MCF 10A (cell line): ENCODE measurements around the gene ATP6V0E2. TPM values are rescaled to one million over a fixed set of nuclear protein-coding genes. Genes with fewer than 3 reads are reported as not detected.

Source experiments
- BruUV-seq: library from RNA; stranded (reverse); fragments of 400-500 nt; replicated peaks from 2 replicates; lab custom pipeline; 2021; lab: Mats Ljungman, UMichigan
- CTCF ChIA-PET: fragments of 300-600 bp; sonication (Branson Sonifier 250); formaldehyde crosslinking; extraction: SDS; loops from one replicate; lab custom pipeline; 2021; ENCODE audit warnings: antibody characterized with exemption, inconsistent platforms; lab: Yijun Ruan, JAX
- POLR2A ChIA-PET: fragments of 300-600, 350-650 bp; sonication (Branson Sonifier 250); formaldehyde crosslinking; extraction: SDS; loops from one replicate; lab custom pipeline; 2020; ENCODE audit warnings: antibody characterized with exemption, inconsistent platforms; lab: Yijun Ruan, JAX
- DNase-seq: peaks from one replicate; pipeline ENCODE4 v3.0.0-alpha.2; 2018; ENCODE audit not compliant: unreplicated experiment
- H3K27ac Mint-ChIP-seq: one replicate; pipeline ENCODE4 v1.8.0; 2022; ENCODE audit warnings: mild to moderate bottlenecking, low read depth, mixed read lengths; ENCODE audit not compliant: unreplicated experiment
- H3K27me3 Mint-ChIP-seq: one replicate; pipeline ENCODE4 v1.8.0; 2022; ENCODE audit warnings: mixed read lengths; ENCODE audit not compliant: insufficient read depth, unreplicated experiment
- H3K36me3 Mint-ChIP-seq: one replicate; pipeline ENCODE4 v1.8.0; 2022; ENCODE audit warnings: mild to moderate bottlenecking, moderate library complexity, mixed read lengths; ENCODE audit not compliant: insufficient read depth, unreplicated experiment
- H3K4me1 Mint-ChIP-seq: one replicate; pipeline ENCODE4 v1.8.0; 2022; ENCODE audit warnings: mixed read lengths; ENCODE audit not compliant: insufficient read depth, unreplicated experiment
- H3K4me3 Mint-ChIP-seq: one replicate; pipeline ENCODE4 v1.8.0; 2022; ENCODE audit warnings: mild to moderate bottlenecking, moderate library complexity, mixed read lengths; ENCODE audit not compliant: unreplicated experiment
- H3K9me3 Mint-ChIP-seq: one replicate; pipeline ENCODE4 v1.8.0; 2022; ENCODE audit warnings: mixed read lengths; ENCODE audit not compliant: unreplicated experiment
- intact Hi-C: fragments of 100-400 bp; cut with micrococcal nuclease; formaldehyde crosslinking; loops from 2 replicates; pipeline ENCODE4 v1.14.1; 2022
- total RNA-seq: library from RNA; stranded (reverse); gene quantifications from 2 replicates; pipeline ENCODE4 v1.2.3, GENCODE V29; 2022
- TF ChIP-seq, protein P1 (sequence below): fragments of 200-600 bp; IDR thresholded peaks from one replicate; pipeline ENCODE4 v1.8.0; 2022; ENCODE audit warnings: antibody characterized with exemption, mild to moderate bottlenecking; ENCODE audit not compliant: unreplicated experiment

The ATP6V0E2 gene
- total RNA-seq, 1 experiment from 2014 or later: 8.6 TPM

DNA sequence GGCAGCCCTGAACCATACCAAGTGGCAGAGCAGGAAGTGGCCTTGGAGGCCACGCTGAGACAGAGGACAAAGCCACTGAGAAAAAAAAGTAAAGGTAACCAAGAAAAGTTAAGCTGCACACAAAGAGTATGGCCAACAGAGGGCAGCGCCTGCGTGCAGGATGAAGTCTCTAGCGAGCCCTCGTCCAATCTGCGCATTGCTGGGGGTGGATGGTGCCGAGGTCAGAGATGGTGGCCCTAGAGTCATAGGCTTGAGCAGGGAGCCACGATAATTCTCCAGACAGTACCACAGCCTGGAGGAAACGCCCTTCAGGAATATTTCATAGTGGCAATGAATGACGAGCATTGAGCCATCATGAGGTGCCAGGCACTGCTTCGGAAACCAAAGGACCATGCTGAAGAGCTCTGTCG lies 9.7 kb downstream of the ATP6V0E2 start:
- BruUV-seq: no TSS peak
- Mint-ChIP-seq H3K9me3 (no peaks in the 10 kb centered on the region), H3K27me3 (no peaks in the 10 kb centered on the region), H3K4me3 (no peak overlapping the region), H3K27ac (no peak overlapping the region), H3K36me3 (peaks cover 4% of the 10 kb centered on the region), H3K4me1 (no peaks in the 10 kb centered on the region)
- DNase-seq: peak; percentile 57
- intact Hi-C loops: loop anchor here (5.0 kb wide), 1 partner anchor 394 kb away; no protein-coding TSS in a partner anchor
- POLR2A ChIA-PET: no interaction called here
- CTCF ChIA-PET: interaction anchor here (0.6 to 2.6 kb wide), 10 partner anchors 9 to 733 kb away, joined by 3 to 10 read pairs (median 4); partner anchors contain the start of gene ATP6V0E2
- TF ChIP-seq, protein P1, sequence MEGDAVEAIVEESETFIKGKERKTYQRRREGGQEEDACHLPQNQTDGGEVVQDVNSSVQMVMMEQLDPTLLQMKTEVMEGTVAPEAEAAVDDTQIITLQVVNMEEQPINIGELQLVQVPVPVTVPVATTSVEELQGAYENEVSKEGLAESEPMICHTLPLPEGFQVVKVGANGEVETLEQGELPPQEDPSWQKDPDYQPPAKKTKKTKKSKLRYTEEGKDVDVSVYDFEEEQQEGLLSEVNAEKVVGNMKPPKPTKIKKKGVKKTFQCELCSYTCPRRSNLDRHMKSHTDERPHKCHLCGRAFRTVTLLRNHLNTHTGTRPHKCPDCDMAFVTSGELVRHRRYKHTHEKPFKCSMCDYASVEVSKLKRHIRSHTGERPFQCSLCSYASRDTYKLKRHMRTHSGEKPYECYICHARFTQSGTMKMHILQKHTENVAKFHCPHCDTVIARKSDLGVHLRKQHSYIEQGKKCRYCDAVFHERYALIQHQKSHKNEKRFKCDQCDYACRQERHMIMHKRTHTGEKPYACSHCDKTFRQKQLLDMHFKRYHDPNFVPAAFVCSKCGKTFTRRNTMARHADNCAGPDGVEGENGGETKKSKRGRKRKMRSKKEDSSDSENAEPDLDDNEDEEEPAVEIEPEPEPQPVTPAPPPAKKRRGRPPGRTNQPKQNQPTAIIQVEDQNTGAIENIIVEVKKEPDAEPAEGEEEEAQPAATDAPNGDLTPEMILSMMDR: peak; percentile 52

DNA sequence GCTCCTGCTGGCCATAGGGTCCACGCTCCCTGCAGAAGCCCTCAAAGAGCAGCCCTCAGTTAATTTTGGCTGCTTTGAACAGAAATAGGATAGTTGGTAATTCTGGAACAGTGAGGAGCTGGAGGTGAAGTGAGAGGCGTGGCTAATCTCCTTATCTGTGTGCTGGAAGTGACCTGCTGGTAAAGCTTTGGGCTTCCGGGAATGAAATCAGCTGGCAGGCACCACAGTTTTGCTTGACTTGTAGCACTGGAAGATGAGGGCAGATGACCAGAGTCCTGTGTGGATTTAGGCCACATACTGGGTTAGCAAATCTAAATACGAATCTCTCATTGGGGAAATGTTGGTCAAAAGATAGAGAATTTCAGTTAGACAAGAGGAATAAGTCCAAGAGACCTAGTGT lies 10.2 kb downstream of the ATP6V0E2 start:
- Mint-ChIP-seq H3K4me3 (no peak overlapping the region), H3K27me3 (no peaks in the 10 kb centered on the region), H3K4me1 (no peaks in the 10 kb centered on the region), H3K9me3 (no peaks in the 10 kb centered on the region), H3K27ac (no peak overlapping the region), H3K36me3 (no peaks in the 10 kb centered on the region)
- TF ChIP-seq, protein P1: no peak
- POLR2A ChIA-PET: no interaction called here
- no TSS peak for BruUV-seq
- no peak for DNase-seq
- intact Hi-C loops: loop anchor here (5.0 kb wide), 1 partner anchor 393 kb away; no protein-coding TSS in a partner anchor
- CTCF ChIA-PET: interaction anchor here (0.6 to 2.6 kb wide), 7 partner anchors 10 to 573 kb away, joined by 3 to 10 read pairs (median 3); partner anchors contain the start of gene ATP6V0E2

DNA sequence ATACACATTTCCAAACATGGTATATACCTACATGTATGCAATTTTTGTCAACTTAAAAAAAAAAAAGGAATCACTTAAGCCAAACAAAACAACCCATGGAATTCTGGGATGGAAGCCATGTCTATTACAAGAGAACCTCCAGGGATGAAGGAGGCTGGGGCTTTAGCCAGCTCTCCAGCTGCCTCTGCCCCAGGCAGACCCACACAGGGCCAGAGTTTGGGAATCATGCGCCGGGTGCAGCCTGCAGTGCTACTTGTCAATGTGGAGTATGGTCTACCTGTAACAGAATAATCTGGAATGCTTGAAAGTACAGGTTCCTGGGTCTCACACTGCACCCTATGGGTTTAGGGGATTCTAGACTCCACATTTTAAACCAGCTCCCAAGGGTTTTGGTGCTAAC lies 10.8 kb downstream of the ATP6V0E2 start:
- intact Hi-C loops: loop anchor here (5.0 kb wide), 1 partner anchor 393 kb away; no protein-coding TSS in a partner anchor
- Mint-ChIP-seq H3K4me3 (no peak overlapping the region), H3K36me3 (no peaks in the 10 kb centered on the region), H3K9me3 (no peaks in the 10 kb centered on the region), H3K27ac (no peak overlapping the region), H3K4me1 (no peaks in the 10 kb centered on the region), H3K27me3 (no peaks in the 10 kb centered on the region)
- BruUV-seq: no TSS peak
- ChIA-PET POLR2A (no interaction called here), CTCF (interaction anchor here (0.6 to 2.6 kb wide), 4 partner anchors 10 to 574 kb away, joined by 3 to 10 read pairs (median 6); partner anchors contain the start of gene ATP6V0E2)
- TF ChIP-seq, protein P1: no peak
- no peak for DNase-seq

DNA sequence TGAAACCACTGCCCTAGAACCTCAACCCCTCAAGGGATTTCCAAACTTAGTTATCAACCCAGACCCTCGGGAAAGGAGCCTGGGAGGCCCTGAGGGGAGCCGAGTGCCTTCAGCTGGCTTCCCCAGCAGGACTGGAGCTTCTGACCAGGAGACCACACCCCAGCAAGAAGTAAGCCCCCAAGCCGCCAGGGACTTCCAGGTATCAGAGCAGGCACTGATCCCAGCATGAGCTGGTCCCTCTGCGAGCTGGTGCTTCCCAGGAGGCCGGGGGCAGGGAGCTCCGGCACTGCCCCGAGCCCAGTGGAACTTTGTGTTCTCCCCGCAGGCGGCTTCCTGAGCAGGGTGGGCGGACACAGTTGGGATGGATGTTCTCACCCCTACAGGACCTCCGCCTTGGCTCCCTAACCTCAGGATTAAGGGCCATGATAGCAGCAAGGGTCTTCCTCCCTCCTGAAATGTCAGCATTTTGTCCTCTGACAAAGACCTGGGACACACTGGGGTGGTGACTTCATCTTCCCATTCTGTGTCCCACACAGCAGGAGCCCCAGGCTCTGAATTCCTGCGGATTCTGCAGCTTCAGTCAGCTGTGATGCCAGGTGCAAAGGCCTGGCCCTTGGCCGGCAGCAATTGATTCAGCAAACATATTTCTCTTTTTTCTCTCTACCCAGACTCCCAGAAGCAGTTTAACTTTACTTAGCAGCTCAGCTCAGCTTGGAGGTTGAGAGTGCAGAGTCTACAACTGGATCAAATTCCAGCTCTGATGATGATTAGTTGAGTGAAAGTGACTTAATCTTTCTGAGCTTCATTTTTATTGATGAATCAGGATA lies 11.6 kb downstream of the ATP6V0E2 start:
- H3K36me3 Mint-ChIP-seq: no peaks in the 10 kb centered on the region
- no peak overlapping the region for H3K4me3 Mint-ChIP-seq
- DNase-seq: no peak
- TF ChIP-seq, protein P1: no peak
- ChIA-PET POLR2A (no interaction called here), CTCF (no interaction called here)
- no TSS peak for BruUV-seq
- intact Hi-C loops: no loop called here
- no peaks in the 10 kb centered on the region for H3K4me1 Mint-ChIP-seq
- H3K27ac Mint-ChIP-seq: no peak overlapping the region
- H3K27me3 Mint-ChIP-seq: no peaks in the 10 kb centered on the region
- H3K9me3 Mint-ChIP-seq: no peaks in the 10 kb centered on the region
